Prostate gland (tissue), 2 donors: ENCODE measurements around the gene PTPRA.

Experiments used
- POLR2A ChIP-seq: fragments of 450-650 bp; IDR thresholded peaks from one replicate; pipeline ENCODE4 v1.6.1; 2016; ENCODE audit warnings: antibody characterized with exemption, mild to moderate bottlenecking
- TF ChIP-seq, protein P1 (sequence below), 4 experiments: fragments of 200-600 bp in 2 of 4; fragments of 450-650 bp in 2 of 4; sonication (generic) in 2 of 4; IDR thresholded peaks; 1 replicate in 3 of 4; 2 replicates in 1 of 4; pipeline ENCODE4 v1.5.1; 2016 to 2019; ENCODE audit warnings: antibody characterized with exemption in 4 of 4, mild to moderate bottlenecking in 2 of 4, moderate library complexity in 2 of 4

DNA sequence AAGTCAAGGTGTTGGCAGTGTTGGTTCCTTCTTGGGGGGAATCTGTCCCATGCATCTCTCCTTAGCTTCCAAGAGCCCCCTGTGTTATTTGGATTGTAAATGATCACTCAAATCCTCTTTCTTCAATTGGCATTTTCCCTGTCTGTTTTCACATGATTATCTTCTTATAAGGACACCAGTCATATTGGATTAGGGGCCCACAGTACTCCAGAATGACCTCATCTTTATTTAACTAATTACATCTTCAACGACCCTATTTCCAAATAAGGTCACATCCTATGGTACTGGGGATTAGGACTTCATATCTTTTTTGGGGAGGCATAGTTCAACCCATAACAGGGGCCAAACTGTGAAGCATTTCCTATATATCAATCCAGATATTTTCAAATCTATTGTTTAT lies 57.3 kb downstream of the PTPRA start:
- TF ChIP-seq POLR2A, result no peak
- TF ChIP-seq, protein P1, sequence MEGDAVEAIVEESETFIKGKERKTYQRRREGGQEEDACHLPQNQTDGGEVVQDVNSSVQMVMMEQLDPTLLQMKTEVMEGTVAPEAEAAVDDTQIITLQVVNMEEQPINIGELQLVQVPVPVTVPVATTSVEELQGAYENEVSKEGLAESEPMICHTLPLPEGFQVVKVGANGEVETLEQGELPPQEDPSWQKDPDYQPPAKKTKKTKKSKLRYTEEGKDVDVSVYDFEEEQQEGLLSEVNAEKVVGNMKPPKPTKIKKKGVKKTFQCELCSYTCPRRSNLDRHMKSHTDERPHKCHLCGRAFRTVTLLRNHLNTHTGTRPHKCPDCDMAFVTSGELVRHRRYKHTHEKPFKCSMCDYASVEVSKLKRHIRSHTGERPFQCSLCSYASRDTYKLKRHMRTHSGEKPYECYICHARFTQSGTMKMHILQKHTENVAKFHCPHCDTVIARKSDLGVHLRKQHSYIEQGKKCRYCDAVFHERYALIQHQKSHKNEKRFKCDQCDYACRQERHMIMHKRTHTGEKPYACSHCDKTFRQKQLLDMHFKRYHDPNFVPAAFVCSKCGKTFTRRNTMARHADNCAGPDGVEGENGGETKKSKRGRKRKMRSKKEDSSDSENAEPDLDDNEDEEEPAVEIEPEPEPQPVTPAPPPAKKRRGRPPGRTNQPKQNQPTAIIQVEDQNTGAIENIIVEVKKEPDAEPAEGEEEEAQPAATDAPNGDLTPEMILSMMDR (IDR thresholded peaks at IDR 0.05), result no peak
